ENCODE results near the gene RCAN3.

The RCAN3 gene

DNA sequence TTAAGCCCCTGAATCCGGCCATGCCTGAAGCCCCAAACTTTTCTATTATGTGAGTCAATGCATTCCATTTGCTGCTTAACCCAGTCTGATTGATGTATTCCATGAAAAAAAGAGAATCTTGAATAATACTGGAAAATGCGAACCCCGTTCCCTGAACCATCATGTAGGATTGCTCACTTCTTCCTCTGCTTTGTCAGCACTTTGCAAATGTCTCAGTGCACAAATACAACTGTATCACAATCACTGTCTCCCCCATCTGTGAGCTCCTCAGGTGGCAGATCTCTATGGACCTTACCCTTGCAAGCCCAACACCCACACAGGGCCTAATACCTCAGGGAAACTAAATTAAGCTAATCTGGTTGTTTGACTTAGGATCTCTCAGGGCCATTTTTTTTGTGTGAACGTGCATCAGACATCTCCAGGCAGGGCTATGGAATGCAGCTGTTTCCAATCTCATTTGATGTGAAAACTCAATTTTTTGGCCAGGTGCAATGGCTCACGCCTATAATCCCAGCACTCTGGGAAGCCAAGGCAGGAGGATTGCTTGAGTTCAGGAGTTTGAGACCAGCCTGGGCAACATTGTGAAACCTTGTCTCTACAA lies 2.1 kb upstream of the RCAN3 start:
- Histone ChIP-seq H3K27me3 (ENCODE audit: control insufficient read depth, insufficient read depth, low read length, poor library complexity, severe bottlenecking) (peaks cover 29% of the 10 kb centered on the region), H3K4me3 (ENCODE audit: insufficient read depth, low read depth, low read length) (no peak overlapping the region), H3K9me3 (ENCODE audit: control insufficient read depth, low read length) (no peaks in the 10 kb centered on the region), H3K4me1 (ENCODE audit: control insufficient read depth, insufficient read depth, low read length) (peaks cover 12% of the 10 kb centered on the region), H3K36me3 (ENCODE audit: control insufficient read depth, insufficient read depth, low read length) (no peaks in the 10 kb centered on the region), H3K27ac (ENCODE audit: insufficient read depth, low read depth, low read length, poor library complexity, severe bottlenecking) (no peak overlapping the region)
- 89 to 91% methylated on average over 5 of the region's 5 CpGs for WGBS, 2 experiments

GRCh38 chr1:24501371-24502064 lies 1.1 kb upstream of the RCAN3 start:
- H3K9me3 ChIP-seq (ENCODE audit: control insufficient read depth, low read length), result no peaks in the 10 kb centered on the region
- H3K4me3 ChIP-seq (ENCODE audit: insufficient read depth, low read depth, low read length), result no peak overlapping the region
- no peaks in the 10 kb centered on the region for H3K36me3 ChIP-seq (ENCODE audit: control insufficient read depth, insufficient read depth, low read length)
- H3K4me1 ChIP-seq (ENCODE audit: control insufficient read depth, insufficient read depth, low read length), result peaks cover 12% of the 10 kb centered on the region
- 83 to 84% methylated on average over 16 of the region's 16 CpGs for WGBS, 2 experiments
- no peak overlapping the region for H3K27ac ChIP-seq (ENCODE audit: insufficient read depth, low read depth, low read length, poor library complexity, severe bottlenecking)
- peaks cover 29% of the 10 kb centered on the region for H3K27me3 ChIP-seq (ENCODE audit: control insufficient read depth, insufficient read depth, low read length, poor library complexity, severe bottlenecking)

GRCh38 chr1:24502065-24502708 lies 449 bp upstream of the RCAN3 start:
- Histone ChIP-seq H3K4me1 (ENCODE audit: control insufficient read depth, insufficient read depth, low read length) (peaks cover 12% of the 10 kb centered on the region), H3K27ac (ENCODE audit: insufficient read depth, low read depth, low read length, poor library complexity, severe bottlenecking) (no peak overlapping the region), H3K36me3 (ENCODE audit: control insufficient read depth, insufficient read depth, low read length) (no peaks in the 10 kb centered on the region), H3K9me3 (ENCODE audit: control insufficient read depth, low read length) (no peaks in the 10 kb centered on the region), H3K4me3 (ENCODE audit: insufficient read depth, low read depth, low read length) (peak overlapping the region; percentile 63), H3K27me3 (ENCODE audit: control insufficient read depth, insufficient read depth, low read length, poor library complexity, severe bottlenecking) (peaks cover 29% of the 10 kb centered on the region)
- WGBS, 2 experiments, result 7% methylated on average over 39 of the region's 39 CpGs

DNA sequence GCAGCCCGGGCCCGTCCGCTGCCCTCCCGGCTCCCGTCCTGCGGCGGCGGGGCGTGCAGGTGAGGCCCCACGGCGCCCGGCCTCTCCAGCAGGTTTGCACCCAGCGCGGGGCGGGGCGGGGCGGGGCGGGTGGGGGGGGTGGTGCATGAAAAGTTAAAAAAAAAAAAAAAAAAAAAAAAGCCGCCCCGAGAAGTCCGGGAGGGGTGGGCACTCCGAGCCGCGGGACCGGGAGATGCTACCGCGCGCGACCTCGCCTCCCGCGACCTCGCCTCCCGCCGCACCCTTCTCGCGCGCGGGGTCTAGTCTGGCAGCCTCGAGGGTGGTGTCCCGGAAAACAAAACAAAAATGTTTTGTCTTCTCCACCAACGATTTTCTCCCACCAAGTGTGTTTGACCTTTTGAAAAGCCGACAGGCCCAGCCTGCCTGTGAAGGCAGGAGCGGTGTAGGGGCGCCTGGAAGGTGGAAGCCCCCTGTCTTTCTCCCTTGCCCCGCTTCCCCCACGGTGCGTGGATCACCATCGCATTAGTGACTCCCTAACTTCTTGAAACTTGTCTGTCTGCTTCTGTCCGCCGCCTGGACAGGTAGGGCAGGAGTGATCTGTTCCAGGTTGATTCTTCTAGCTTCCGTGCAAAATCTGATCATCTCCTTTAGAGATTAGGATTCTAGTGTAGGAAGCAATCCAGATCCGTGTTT lies 569 bp downstream of the RCAN3 start:
- Histone ChIP-seq H3K9me3 (ENCODE audit: control insufficient read depth, low read length) (no peaks in the 10 kb centered on the region), H3K36me3 (ENCODE audit: control insufficient read depth, insufficient read depth, low read length) (no peaks in the 10 kb centered on the region), H3K27me3 (ENCODE audit: control insufficient read depth, insufficient read depth, low read length, poor library complexity, severe bottlenecking) (peaks cover 29% of the 10 kb centered on the region), H3K27ac (ENCODE audit: insufficient read depth, low read depth, low read length, poor library complexity, severe bottlenecking) (no peak overlapping the region), H3K4me1 (ENCODE audit: control insufficient read depth, insufficient read depth, low read length) (peaks cover 12% of the 10 kb centered on the region), H3K4me3 (ENCODE audit: insufficient read depth, low read depth, low read length) (peak overlapping the region; percentile 63)
- 4 to 6% methylated on average over 47 to 53 of the region's 53 CpGs for WGBS, 2 experiments

DNA sequence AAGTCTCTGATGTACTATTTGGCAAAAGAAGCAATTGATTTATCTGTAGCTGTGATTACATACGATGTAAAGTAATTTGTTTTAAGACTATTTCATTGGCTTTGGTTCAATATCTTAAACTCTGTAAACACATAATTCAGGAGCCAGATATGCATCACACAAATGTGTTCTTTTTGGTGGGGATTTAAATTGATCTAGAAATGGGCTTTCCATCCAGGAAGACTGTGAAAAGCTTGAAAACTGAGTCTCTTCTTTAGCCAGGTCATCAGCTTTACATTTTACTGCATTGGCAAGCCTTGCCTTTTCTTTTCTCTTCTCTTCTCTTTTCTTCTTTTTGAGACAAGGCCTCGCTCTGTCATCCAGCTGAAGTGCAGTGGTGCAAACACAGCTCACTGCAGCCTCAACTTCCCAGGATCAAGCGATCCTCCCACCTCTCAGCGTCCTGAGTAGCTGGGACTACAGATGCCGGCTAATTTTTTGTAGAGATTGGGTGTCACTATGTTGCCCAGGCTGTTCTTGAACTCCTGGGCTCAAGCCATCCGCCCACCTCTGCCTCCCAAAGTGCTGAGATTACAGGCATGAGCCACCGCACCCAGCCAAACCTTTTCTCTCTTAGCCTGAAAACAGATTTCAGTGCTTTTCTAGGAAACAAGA lies 1.4 kb downstream of the RCAN3 start:
- H3K9me3 ChIP-seq (ENCODE audit: control insufficient read depth, low read length), result no peaks in the 10 kb centered on the region
- WGBS, 2 experiments, result 72 to 75% methylated on average over 6 to 7 of the region's 7 CpGs
- H3K27me3 ChIP-seq (ENCODE audit: control insufficient read depth, insufficient read depth, low read length, poor library complexity, severe bottlenecking), result peaks cover 29% of the 10 kb centered on the region
- H3K27ac ChIP-seq (ENCODE audit: insufficient read depth, low read depth, low read length, poor library complexity, severe bottlenecking), result no peak overlapping the region
- H3K36me3 ChIP-seq (ENCODE audit: control insufficient read depth, insufficient read depth, low read length), result no peaks in the 10 kb centered on the region
- no peak overlapping the region for H3K4me3 ChIP-seq (ENCODE audit: insufficient read depth, low read depth, low read length)
- H3K4me1 ChIP-seq (ENCODE audit: control insufficient read depth, insufficient read depth, low read length), result peaks cover 12% of the 10 kb centered on the region

- H3K27ac ChIP-seq (ENCODE audit: insufficient read depth, low read depth, low read length, poor library complexity, severe bottlenecking), result no peak overlapping the region
- peaks cover 12% of the 10 kb centered on the region for H3K4me1 ChIP-seq (ENCODE audit: control insufficient read depth, insufficient read depth, low read length)
- peaks cover 29% of the 10 kb centered on the region for H3K27me3 ChIP-seq (ENCODE audit: control insufficient read depth, insufficient read depth, low read length, poor library complexity, severe bottlenecking)
- H3K9me3 ChIP-seq (ENCODE audit: control insufficient read depth, low read length), result no peaks in the 10 kb centered on the region
- H3K36me3 ChIP-seq (ENCODE audit: control insufficient read depth, insufficient read depth, low read length), result no peaks in the 10 kb centered on the region
- no peak overlapping the region for H3K4me3 ChIP-seq (ENCODE audit: insufficient read depth, low read depth, low read length)
- WGBS, 2 experiments, result 88 to 90% methylated on average over 4 of the region's 4 CpGs
Measured at GRCh38 chr1:24504560-24504959, 1.9 kb downstream of the RCAN3 start.

DNA sequence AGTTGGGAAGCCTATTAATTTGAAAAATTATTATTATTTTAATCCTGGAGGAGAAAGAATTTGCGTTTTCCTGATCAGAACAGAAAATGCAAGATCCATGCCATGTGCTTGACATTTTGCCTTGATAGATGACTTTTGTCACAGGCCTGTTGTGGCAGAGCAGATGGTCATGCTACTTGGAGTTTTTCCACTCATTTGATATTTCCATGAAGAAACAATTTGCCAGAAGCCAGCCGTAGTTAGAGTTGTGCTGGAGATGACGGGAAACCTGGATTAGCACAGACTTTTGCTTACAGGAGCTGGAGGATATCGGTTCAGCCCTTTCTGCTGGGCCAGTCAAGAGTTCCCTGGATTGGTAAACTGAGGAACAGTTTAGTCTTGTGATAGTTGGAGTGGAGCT lies 3.2 kb downstream of the RCAN3 start:
- no peak overlapping the region for H3K4me3 ChIP-seq (ENCODE audit: insufficient read depth, low read depth, low read length)
- no peak overlapping the region for H3K27ac ChIP-seq (ENCODE audit: insufficient read depth, low read depth, low read length, poor library complexity, severe bottlenecking)
- H3K4me1 ChIP-seq (ENCODE audit: control insufficient read depth, insufficient read depth, low read length), result peaks cover 12% of the 10 kb centered on the region
- no peaks in the 10 kb centered on the region for H3K9me3 ChIP-seq (ENCODE audit: control insufficient read depth, low read length)
- WGBS, 2 experiments, result 88 to 94% methylated on average over 4 of the region's 4 CpGs
- H3K36me3 ChIP-seq (ENCODE audit: control insufficient read depth, insufficient read depth, low read length), result no peaks in the 10 kb centered on the region
- peaks cover 29% of the 10 kb centered on the region for H3K27me3 ChIP-seq (ENCODE audit: control insufficient read depth, insufficient read depth, low read length, poor library complexity, severe bottlenecking)

DNA sequence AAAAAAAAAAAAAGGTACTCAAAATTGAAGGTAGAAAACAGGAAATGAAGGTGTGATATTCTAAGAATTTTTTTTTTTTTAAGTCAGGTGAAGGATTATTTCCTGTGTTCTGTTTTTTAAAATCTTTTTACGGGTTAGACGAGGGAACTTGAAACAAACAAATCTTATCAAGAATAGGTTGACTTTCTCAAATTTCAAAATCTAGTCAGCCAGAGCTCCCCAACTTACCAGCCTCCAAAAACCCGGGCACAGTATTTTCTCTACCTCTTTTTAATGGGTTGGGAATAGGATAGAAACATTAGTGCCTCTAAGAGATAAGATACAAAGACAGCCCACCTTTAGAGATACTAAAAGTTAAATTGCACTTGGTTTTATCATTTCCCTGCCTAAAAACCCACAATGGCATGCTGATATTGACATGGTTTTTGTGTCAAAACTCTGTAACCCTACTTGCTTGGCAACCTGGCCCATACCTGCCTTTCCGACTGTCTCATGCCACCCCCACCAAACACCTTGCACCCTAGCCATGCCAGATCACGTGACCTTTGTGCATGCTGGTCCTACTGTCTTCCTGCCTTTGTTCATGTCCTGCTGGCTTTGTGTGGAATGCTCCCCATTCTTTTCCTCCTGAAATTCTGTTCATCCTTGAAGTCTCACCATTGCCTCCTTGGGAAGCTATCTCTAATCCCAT lies 4.2 kb downstream of the RCAN3 start:
- WGBS, 2 experiments, result 79 to 84% methylated on average over 4 to 5 of the region's 5 CpGs
- H3K27me3 ChIP-seq (ENCODE audit: control insufficient read depth, insufficient read depth, low read length, poor library complexity, severe bottlenecking), result peaks cover 24% of the 10 kb centered on the region
- H3K9me3 ChIP-seq (ENCODE audit: control insufficient read depth, low read length), result no peaks in the 10 kb centered on the region
- H3K36me3 ChIP-seq (ENCODE audit: control insufficient read depth, insufficient read depth, low read length), result no peaks in the 10 kb centered on the region
- peaks cover 12% of the 10 kb centered on the region for H3K4me1 ChIP-seq (ENCODE audit: control insufficient read depth, insufficient read depth, low read length)
- H3K4me3 ChIP-seq (ENCODE audit: insufficient read depth, low read depth, low read length), result no peak overlapping the region
- no peak overlapping the region for H3K27ac ChIP-seq (ENCODE audit: insufficient read depth, low read depth, low read length, poor library complexity, severe bottlenecking)

GRCh38 chr1:24507405-24507804 lies 4.8 kb downstream of the RCAN3 start:
- WGBS, 2 experiments, result 96 to 97% methylated on average over 5 of the region's 5 CpGs
- no peaks in the 10 kb centered on the region for H3K9me3 ChIP-seq (ENCODE audit: control insufficient read depth, low read length)
- H3K27ac ChIP-seq (ENCODE audit: insufficient read depth, low read depth, low read length, poor library complexity, severe bottlenecking), result no peak overlapping the region
- peaks cover 18% of the 10 kb centered on the region for H3K27me3 ChIP-seq (ENCODE audit: control insufficient read depth, insufficient read depth, low read length, poor library complexity, severe bottlenecking)
- H3K4me3 ChIP-seq (ENCODE audit: insufficient read depth, low read depth, low read length), result no peak overlapping the region
- H3K36me3 ChIP-seq (ENCODE audit: control insufficient read depth, insufficient read depth, low read length), result no peaks in the 10 kb centered on the region
- peaks cover 12% of the 10 kb centered on the region for H3K4me1 ChIP-seq (ENCODE audit: control insufficient read depth, insufficient read depth, low read length)
